ENCODE data around the gene ARHGAP44. TPM values are rescaled to one million over a fixed set of nuclear protein-coding genes. Genes with fewer than 3 reads are reported as not detected.

The ARHGAP44 gene
- total and polyA plus RNA-seq, 2 of the 13 experiments (the other 11 are each of a cell fraction or from before 2014, with no cell fraction given) = 0.79 to 3.1 TPM

- TF ChIP-seq, protein P1, sequence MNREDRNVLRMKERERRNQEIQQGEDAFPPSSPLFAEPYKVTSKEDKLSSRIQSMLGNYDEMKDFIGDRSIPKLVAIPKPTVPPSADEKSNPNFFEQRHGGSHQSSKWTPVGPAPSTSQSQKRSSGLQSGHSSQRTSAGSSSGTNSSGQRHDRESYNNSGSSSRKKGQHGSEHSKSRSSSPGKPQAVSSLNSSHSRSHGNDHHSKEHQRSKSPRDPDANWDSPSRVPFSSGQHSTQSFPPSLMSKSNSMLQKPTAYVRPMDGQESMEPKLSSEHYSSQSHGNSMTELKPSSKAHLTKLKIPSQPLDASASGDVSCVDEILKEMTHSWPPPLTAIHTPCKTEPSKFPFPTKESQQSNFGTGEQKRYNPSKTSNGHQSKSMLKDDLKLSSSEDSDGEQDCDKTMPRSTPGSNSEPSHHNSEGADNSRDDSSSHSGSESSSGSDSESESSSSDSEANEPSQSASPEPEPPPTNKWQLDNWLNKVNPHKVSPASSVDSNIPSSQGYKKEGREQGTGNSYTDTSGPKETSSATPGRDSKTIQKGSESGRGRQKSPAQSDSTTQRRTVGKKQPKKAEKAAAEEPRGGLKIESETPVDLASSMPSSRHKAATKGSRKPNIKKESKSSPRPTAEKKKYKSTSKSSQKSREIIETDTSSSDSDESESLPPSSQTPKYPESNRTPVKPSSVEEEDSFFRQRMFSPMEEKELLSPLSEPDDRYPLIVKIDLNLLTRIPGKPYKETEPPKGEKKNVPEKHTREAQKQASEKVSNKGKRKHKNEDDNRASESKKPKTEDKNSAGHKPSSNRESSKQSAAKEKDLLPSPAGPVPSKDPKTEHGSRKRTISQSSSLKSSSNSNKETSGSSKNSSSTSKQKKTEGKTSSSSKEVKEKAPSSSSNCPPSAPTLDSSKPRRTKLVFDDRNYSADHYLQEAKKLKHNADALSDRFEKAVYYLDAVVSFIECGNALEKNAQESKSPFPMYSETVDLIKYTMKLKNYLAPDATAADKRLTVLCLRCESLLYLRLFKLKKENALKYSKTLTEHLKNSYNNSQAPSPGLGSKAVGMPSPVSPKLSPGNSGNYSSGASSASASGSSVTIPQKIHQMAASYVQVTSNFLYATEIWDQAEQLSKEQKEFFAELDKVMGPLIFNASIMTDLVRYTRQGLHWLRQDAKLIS (CRISPR knock-in tag; IDR thresholded peaks at IDR 0.05) = no peak
Observed at GRCh38 chr17:12928736-12929135, 139.4 kb downstream of the ARHGAP44 start (continued).

GRCh38 chr17:12936501-12936900 is 147.2 kb downstream of the ARHGAP44 start:
- in situ Hi-C loops (cut with HindIII; ENCODE audit: extremely low pct_ligation_motif_present, low pct_unique_long_range_greater_than_20kb) (no loop called here), intact Hi-C loops (cut with micrococcal nuclease; ENCODE audit: unreplicated experiment) (no loop called here)
- Histone ChIP-seq H2AFZ (ENCODE audit: low read length) (no peak overlapping the region), H3K9ac (ENCODE audit: insufficient read depth, low read depth, low read length) (no peak overlapping the region), H4K20me1 (ENCODE audit: insufficient read depth, low read length) (no peaks in the 10 kb centered on the region), H3K79me2 (ENCODE audit: insufficient read depth, low read length) (no peaks in the 10 kb centered on the region), H3K36me3 (replicated peaks in 1 of 2; ENCODE audit: control insufficient read depth in 1 of 2, insufficient read depth in 2 of 2, low read length in 2 of 2) (no peaks in the 10 kb centered on the region), H3K4me3 (replicated peaks in 1 of 3; ENCODE audit: insufficient read depth in 1 of 3, low read depth in 2 of 3, low read length in 3 of 3) (no peak overlapping the region), H3K9me3 (ENCODE audit: low read length) (no peaks in the 10 kb centered on the region), H3K4me2 (ENCODE audit: low read depth, low read length) (no peak overlapping the region), H3K4me1 (ENCODE audit: insufficient read depth, low read length) (no peaks in the 10 kb centered on the region), H3K27ac (ENCODE audit: extremely low read length, insufficient read depth, low read length) (no peak overlapping the region), H3K27me3 (ENCODE audit: control insufficient read depth in 1 of 2, insufficient read depth in 2 of 2, low read length in 2 of 2) (no peaks in the 10 kb centered on the region)
- no peak for TF ChIP-seq SMAD1 (CRISPR knock-in tag; IDR thresholded peaks at IDR 0.05; ENCODE audit: borderline replicate concordance, low read depth)
- TF ChIP-seq ZNF7 (CRISPR knock-in tag; IDR thresholded peaks at IDR 0.05) = 0 out of 2 replicates have a peak, but pooled peaks have one; percentile 38
- WGBS (ENCODE audit: low lambda C conversion rate) = 21% methylated on average over 3 of the region's 3 CpGs
- FAIRE-seq = no peak
- no TSS peak for BruUV-seq (replicated peaks)
- ATAC-seq = no peak
- DNase-seq (ENCODE audit: low spot score) = no peak
- ChIA-PET CTCF (ENCODE audit: low intra/inter-chr PET ratio, low total read pairs) (no interaction called here), POLR2A (no interaction called here)

Measured in HepG2 (cell line).